Hepatocyte (in vitro differentiated cells): ENCODE measurements around the gene ING5. TPM values are rescaled to one million over a fixed set of nuclear protein-coding genes. Genes with fewer than 3 reads are reported as not detected.

Source experiments
- DNase-seq: peaks from one replicate; pipeline ENCODE4 v3.0.0-alpha.2; 2016; ENCODE audit warnings: low spot score
- H2AFZ ChIP-seq: fragments of 200-600 bp; sonication (generic); 2 replicates; pipeline ENCODE4 v1.6.0; 2016; ENCODE audit warnings: antibody characterized with exemption, mild to moderate bottlenecking
- H3K27ac ChIP-seq: fragments of 200-600 bp; sonication (generic); 2 replicates; pipeline ENCODE4 v1.5.1; 2016; ENCODE audit warnings: mild to moderate bottlenecking
- H3K27me3 ChIP-seq: fragments of 200-600 bp; sonication (generic); 2 replicates; pipeline ENCODE4 v1.6.1; 2016
- H3K36me3 ChIP-seq: fragments of 200-600 bp; sonication (generic); replicated peaks from 2 replicates; pipeline ENCODE4 v1.5.1; 2016; ENCODE audit warnings: low read depth; ENCODE audit not compliant: insufficient read depth
- H3K4me1 ChIP-seq: fragments of 200-600 bp; sonication (generic); 2 replicates; pipeline ENCODE4 v1.5.1; 2016; ENCODE audit warnings: mild to moderate bottlenecking, moderate library complexity; ENCODE audit not compliant: insufficient read depth
- H3K4me2 ChIP-seq: fragments of 200-600 bp; sonication (generic); 2 replicates; pipeline ENCODE4 v1.6.0; 2016
- H3K4me3 ChIP-seq: fragments of 200-600 bp; sonication (generic); 2 replicates; pipeline ENCODE4 v1.5.1; 2016; ENCODE audit warnings: mild to moderate bottlenecking
- H3K79me2 ChIP-seq: fragments of 200-600 bp; sonication (generic); 2 replicates; pipeline ENCODE4 v1.6.0; 2017; ENCODE audit warnings: mild to moderate bottlenecking
- H3K9me2 ChIP-seq: fragments of 200-600 bp; sonication (generic); replicated peaks from 2 replicates; pipeline ENCODE4 v1.6.0; 2017; ENCODE audit warnings: mild to moderate bottlenecking; ENCODE audit not compliant: insufficient read depth
- H3K9me3 ChIP-seq: fragments of 200-600 bp; sonication (generic); 2 replicates; pipeline ENCODE4 v1.5.1; 2016; ENCODE audit warnings: low read depth, mild to moderate bottlenecking
- H4K20me1 ChIP-seq: fragments of 200-600 bp; sonication (generic); 2 replicates; pipeline ENCODE4 v1.6.0; 2016; ENCODE audit warnings: mild to moderate bottlenecking; ENCODE audit not compliant: insufficient read depth, poor library complexity, severe bottlenecking
- EZH2 ChIP-seq: fragments of 200-600 bp; sonication (generic); IDR thresholded peaks from 2 replicates; pipeline ENCODE4 v1.6.1; 2016; ENCODE audit warnings: antibody characterized with exemption, mild to moderate bottlenecking, borderline replicate concordance
- EZH2phosphoT487 ChIP-seq: fragments of 200-600 bp; sonication (generic); IDR thresholded peaks from one replicate; pipeline ENCODE4 v1.6.1; 2018; ENCODE audit warnings: antibody characterized with exemption, mild to moderate bottlenecking, low read depth, moderate library complexity; ENCODE audit not compliant: unreplicated experiment, severe bottlenecking
- WGBS: methylation state at CpG from one replicate; pipeline ENCODE4 v1.1.6; 2016; ENCODE audit warnings: low lambda C conversion rate; ENCODE audit errors: missing lambda C conversion rate; 5-methylcytosine and 5-hydroxymethylcytosine counted together
- polyA plus RNA-seq: library from polyadenylated mRNA; unstranded; fragments of >200 nt; fragmentation: Nextera tagmentation; extraction: Ambion mirVana; gene quantifications from 2 replicates; pipeline ENCODE4 v1.2.1, GENCODE V29; 2016
- total RNA-seq: library from RNA; depleted of rRNA; stranded (reverse); fragments of >200 nt; gene quantifications from 2 replicates; pipeline ENCODE4 v1.2.3, GENCODE V29; 2014
- TF ChIP-seq, protein P1 (sequence below): fragments of 200-600 bp; sonication (generic); IDR thresholded peaks from 2 replicates; pipeline ENCODE4 v1.5.1; 2016; ENCODE audit warnings: antibody characterized with exemption, mild to moderate bottlenecking; ENCODE audit not compliant: poor library complexity

ING5 gene
- total and polyA plus RNA-seq, 2 experiments from 2014 or later, result 27.6 to 33.4 TPM

DNA sequence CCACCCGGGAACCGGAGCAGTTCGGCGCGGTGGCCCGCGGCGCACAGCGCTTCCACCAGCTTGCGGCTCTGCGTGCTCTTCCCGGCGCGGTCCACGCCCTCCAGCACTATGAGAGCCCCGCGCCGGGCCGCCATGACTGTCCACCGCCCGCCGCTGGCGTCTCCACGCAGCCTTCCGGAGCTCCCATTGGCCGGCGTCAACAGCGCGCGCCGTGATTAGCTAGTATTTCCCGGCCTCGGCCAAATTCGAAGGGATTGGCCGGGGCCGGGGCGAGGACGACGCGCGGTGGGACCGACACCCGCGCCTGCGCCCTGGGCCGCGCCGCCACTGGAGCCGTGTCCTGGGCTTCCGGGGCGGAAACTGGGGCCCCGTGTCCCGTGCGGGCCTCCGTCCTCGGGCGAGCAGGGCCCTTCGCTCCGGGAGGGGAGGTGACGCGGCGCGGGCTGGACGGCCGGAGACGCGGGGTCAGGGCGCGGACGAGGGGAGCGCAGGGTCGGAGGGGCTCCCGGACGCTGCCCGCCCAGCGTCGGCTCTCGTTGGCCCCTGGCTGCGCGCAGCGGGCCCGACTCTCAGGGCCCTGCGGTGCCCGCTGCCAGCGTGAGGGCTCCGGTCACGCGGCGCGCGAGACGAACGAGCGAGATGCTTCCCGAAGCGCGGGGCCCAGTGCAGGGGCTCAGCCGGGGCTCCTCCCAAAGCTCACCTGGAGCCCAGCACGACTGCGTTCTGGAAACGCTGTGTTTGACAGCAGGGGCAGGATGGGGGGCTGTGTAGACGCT, 15.0 kb upstream of the ING5 start, which contains the start of gene DTYMK:
DTYMK (minus strand) TSS at position 166 of the 776 bp plus-strand sequence; CDS start at position 134, 32 bp downstream.
- peak within 1 kb of the TSS; percentile 82 for H3K4me3 ChIP-seq
- TF ChIP-seq EZH2 (no peak), EZH2phosphoT487 (no peak)
- TF ChIP-seq, protein P1, sequence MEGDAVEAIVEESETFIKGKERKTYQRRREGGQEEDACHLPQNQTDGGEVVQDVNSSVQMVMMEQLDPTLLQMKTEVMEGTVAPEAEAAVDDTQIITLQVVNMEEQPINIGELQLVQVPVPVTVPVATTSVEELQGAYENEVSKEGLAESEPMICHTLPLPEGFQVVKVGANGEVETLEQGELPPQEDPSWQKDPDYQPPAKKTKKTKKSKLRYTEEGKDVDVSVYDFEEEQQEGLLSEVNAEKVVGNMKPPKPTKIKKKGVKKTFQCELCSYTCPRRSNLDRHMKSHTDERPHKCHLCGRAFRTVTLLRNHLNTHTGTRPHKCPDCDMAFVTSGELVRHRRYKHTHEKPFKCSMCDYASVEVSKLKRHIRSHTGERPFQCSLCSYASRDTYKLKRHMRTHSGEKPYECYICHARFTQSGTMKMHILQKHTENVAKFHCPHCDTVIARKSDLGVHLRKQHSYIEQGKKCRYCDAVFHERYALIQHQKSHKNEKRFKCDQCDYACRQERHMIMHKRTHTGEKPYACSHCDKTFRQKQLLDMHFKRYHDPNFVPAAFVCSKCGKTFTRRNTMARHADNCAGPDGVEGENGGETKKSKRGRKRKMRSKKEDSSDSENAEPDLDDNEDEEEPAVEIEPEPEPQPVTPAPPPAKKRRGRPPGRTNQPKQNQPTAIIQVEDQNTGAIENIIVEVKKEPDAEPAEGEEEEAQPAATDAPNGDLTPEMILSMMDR, result no peak
- no peaks in the 10 kb centered on the region for H3K9me2 ChIP-seq
- H3K4me2 ChIP-seq, result peak within 1 kb of the TSS; percentile 94
- peak within 1 kb of the TSS; percentile 81 for H2AFZ ChIP-seq
- H3K27me3 ChIP-seq, result no peaks in the 10 kb centered on the region
- peak; percentile 98 for DNase-seq
- peaks cover 49% of the 10 kb centered on the region for H3K79me2 ChIP-seq
- no peaks in the 10 kb centered on the region for H3K36me3 ChIP-seq
- H3K4me1 ChIP-seq, result peaks cover 7% of the 10 kb centered on the region
- under 1% methylated on average over 60 of the region's 102 CpGs for WGBS
- H4K20me1 ChIP-seq, result no peaks in the 10 kb centered on the region
- H3K27ac ChIP-seq, result peak within 1 kb of the TSS; percentile 98
- H3K9me3 ChIP-seq, result no peaks in the 10 kb centered on the region

DNA sequence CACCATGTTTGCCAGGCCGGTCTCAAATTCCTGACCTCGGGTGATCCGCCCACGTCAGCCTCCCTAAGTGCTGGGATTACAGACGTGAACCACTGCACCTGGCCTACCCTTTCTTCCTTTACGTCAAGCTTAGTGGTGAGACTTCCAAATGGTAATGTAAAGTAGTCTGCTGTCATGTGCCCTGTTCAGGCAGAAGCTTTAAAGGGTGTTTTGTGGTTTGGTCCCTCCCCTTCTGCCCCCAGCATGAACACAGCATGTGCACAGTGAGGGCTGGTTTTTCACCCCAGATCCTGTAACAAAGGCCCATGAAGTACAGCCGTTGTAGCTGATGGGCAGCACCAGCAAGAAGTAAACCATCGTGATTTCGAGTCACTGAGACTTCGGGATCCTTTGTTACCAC, 12.5 kb upstream of the ING5 start:
- Histone ChIP-seq H3K4me1 (peaks cover 7% of the 10 kb centered on the region), H3K4me2 (no peak overlapping the region), H3K9me3 (no peaks in the 10 kb centered on the region), H3K36me3 (no peaks in the 10 kb centered on the region), H3K79me2 (peaks cover 43% of the 10 kb centered on the region), H4K20me1 (no peaks in the 10 kb centered on the region), H2AFZ (no peak overlapping the region), H3K27ac (no peak overlapping the region), H3K9me2 (no peaks in the 10 kb centered on the region), H3K27me3 (no peaks in the 10 kb centered on the region), H3K4me3 (no peak overlapping the region)
- no peak for TF ChIP-seq EZH2phosphoT487
- TF ChIP-seq, protein P1, result no peak
- TF ChIP-seq EZH2, result no peak
- 83% methylated on average over 10 of the region's 10 CpGs for WGBS
- no peak for DNase-seq

DNA sequence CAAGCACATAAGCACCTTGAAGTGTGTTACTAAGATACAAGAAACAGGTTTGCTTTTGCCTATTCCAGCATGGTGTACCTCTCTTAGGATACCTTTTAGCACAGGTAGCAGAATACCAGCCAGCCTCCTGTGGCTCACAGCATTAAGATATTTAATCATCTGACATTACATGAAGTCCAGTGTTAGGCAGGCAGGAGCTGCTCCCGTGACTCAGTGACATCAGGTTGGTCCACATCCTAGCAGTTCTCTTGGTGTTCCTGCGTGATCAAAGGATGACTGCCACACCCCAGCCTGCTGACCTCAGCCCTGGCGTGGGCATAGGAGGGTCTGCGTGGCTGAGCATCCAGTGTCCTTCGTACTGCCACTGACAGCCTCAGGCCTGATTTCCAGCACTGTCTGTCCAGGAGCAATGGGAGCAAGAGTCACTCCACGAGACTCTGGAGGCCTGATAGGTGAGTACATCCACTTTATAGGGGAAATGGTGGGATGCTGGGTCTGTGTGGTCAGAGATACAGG, 11.6 kb upstream of the ING5 start:
- no peak for DNase-seq
- no peak for TF ChIP-seq EZH2
- TF ChIP-seq EZH2phosphoT487, result no peak
- TF ChIP-seq, protein P1, result no peak
- no peak overlapping the region for H3K4me2 ChIP-seq
- H2AFZ ChIP-seq, result no peak overlapping the region
- no peak overlapping the region for H3K27ac ChIP-seq
- peaks cover 7% of the 10 kb centered on the region for H3K4me1 ChIP-seq
- no peaks in the 10 kb centered on the region for H3K36me3 ChIP-seq
- no peaks in the 10 kb centered on the region for H3K27me3 ChIP-seq
- no peaks in the 10 kb centered on the region for H3K9me3 ChIP-seq
- H4K20me1 ChIP-seq, result no peaks in the 10 kb centered on the region
- no peaks in the 10 kb centered on the region for H3K9me2 ChIP-seq
- 83% methylated on average over 6 of the region's 6 CpGs for WGBS
- H3K79me2 ChIP-seq, result peaks cover 34% of the 10 kb centered on the region
- H3K4me3 ChIP-seq, result no peak overlapping the region
